Measurements from ENCODE around the gene TREML4.
"Not testable (repeated sequence)": the region's sequence is repeated elsewhere in the genome, so short reads cannot be mapped to it uniquely, and the experiment has no call there.

Gene TREML4

GRCh38 chr6:41236276-41236675, 8.1 kb downstream of the TREML4 start:
- no peak overlapping the region for H3K4me3 ChIP-seq (ENCODE audit: low read depth, low read length)
- TF ChIP-seq CTCF (IDR thresholded peaks at IDR 0.05; ENCODE audit: low read depth, low read length): no peak

- H3K4me3 ChIP-seq (ENCODE audit: low read depth, low read length): no peak overlapping the region
- TF ChIP-seq CTCF (IDR thresholded peaks at IDR 0.05; ENCODE audit: low read depth, low read length): no peak
Observed at GRCh38 chr6:41237128-41237527, 9.0 kb downstream of the TREML4 start.

GRCh38 chr6:41239467-41240159, 11.5 kb downstream of the TREML4 start:
- TF ChIP-seq CTCF (IDR thresholded peaks at IDR 0.05; ENCODE audit: low read depth, low read length): no peak
- H3K4me3 ChIP-seq (ENCODE audit: low read depth, low read length): no peak overlapping the region

GRCh38 chr6:41246529-41246928, 18.4 kb downstream of the TREML4 start:
- not testable (repeated sequence) for H3K4me3 ChIP-seq (ENCODE audit: low read depth, low read length)

- TF ChIP-seq CTCF (IDR thresholded peaks at IDR 0.05; ENCODE audit: low read depth, low read length): no peak
Observed at GRCh38 chr6:41247288-41247865, 19.2 kb downstream of the TREML4 start.

GRCh38 chr6:41247882-41248705, 19.9 kb downstream of the TREML4 start:
- H3K4me3 ChIP-seq (ENCODE audit: low read depth, low read length): no peak overlapping the region
- TF ChIP-seq CTCF (IDR thresholded peaks at IDR 0.05; ENCODE audit: low read depth, low read length): no peak

More at GRCh38 chr6:41247288-41247865, 19.2 kb downstream of the TREML4 start:
- no peak overlapping the region for H3K4me3 ChIP-seq (ENCODE audit: low read depth, low read length)

- TF ChIP-seq CTCF (IDR thresholded peaks at IDR 0.05; ENCODE audit: low read depth, low read length): no peak
- no peak overlapping the region for H3K4me3 ChIP-seq (ENCODE audit: low read depth, low read length)
Observed at GRCh38 chr6:41252401-41253169, 24.4 kb downstream of the TREML4 start.
